Measurements from ENCODE around the gene OBSCN. TPM values are rescaled to one million over a fixed set of nuclear protein-coding genes. Genes with fewer than 3 reads are reported as not detected.

Gene OBSCN
- total and polyA plus RNA-seq, 2 of the 13 experiments (the other 11 are each of a cell fraction or from before 2014, with no cell fraction given) = 0.20 TPM

- TF ChIP-seq HMGXB3 (CRISPR knock-in tag; IDR thresholded peaks at IDR 0.05; ENCODE audit: borderline replicate concordance) = no peak
- no peak for TF ChIP-seq MEIS2 (CRISPR knock-in tag; IDR thresholded peaks at IDR 0.05)
- TF ChIP-seq ZNF432 (CRISPR knock-in tag; IDR thresholded peaks at IDR 0.05; ENCODE audit: borderline replicate concordance) = no peak
Observed at GRCh38 chr1:228274452-228275178, 66.8 kb downstream of the OBSCN start (continued).

GRCh38 chr1:228275179-228275429 lies 67.3 kb downstream of the OBSCN start:
- no TSS peak for BruUV-seq (replicated peaks)
- Histone ChIP-seq H3K4me1 (ENCODE audit: insufficient read depth, low read length) (peaks cover 25% of the 10 kb centered on the region; the same call in 1 of the 2 replicates), H3K4me2 (ENCODE audit: low read depth, low read length) (peak overlapping the region; percentile 60; the same call in 1 of the 2 replicates), H3K27ac (ENCODE audit: extremely low read length, insufficient read depth, low read length) (no peak overlapping the region), H3K36me3 (replicated peaks in 1 of 2; ENCODE audit: control insufficient read depth in 1 of 2, insufficient read depth in 2 of 2, low read length in 2 of 2) (no peaks in the 10 kb centered on the region), H3K9ac (ENCODE audit: insufficient read depth, low read depth, low read length) (no peak overlapping the region), H3K27me3 (ENCODE audit: control insufficient read depth in 1 of 2, insufficient read depth in 2 of 2, low read length in 2 of 2) (peaks cover 14 to 40% of the 10 kb centered on the region in 2 experiments), H3K9me3 (ENCODE audit: low read length) (no peaks in the 10 kb centered on the region), H4K20me1 (ENCODE audit: insufficient read depth, low read length) (no peaks in the 10 kb centered on the region), H3K4me3 (replicated peaks in 1 of 3; ENCODE audit: insufficient read depth in 1 of 3, low read depth in 2 of 3, low read length in 3 of 3) (peak overlapping the region in 1 of 3 experiments; percentile 64; a peak in 1 of 6 replicates), H3K79me2 (ENCODE audit: insufficient read depth, low read length) (no peaks in the 10 kb centered on the region), H2AFZ (ENCODE audit: low read length) (no peak overlapping the region)
- ChIA-PET POLR2A (no interaction called here), CTCF (ENCODE audit: low intra/inter-chr PET ratio, low total read pairs) (no interaction called here)
- ATAC-seq (no peak), DNase-seq (ENCODE audit: low spot score) (no peak), FAIRE-seq (no peak)
- in situ Hi-C loops (cut with HindIII; ENCODE audit: extremely low pct_ligation_motif_present, low pct_unique_long_range_greater_than_20kb) = no loop called here
- WGBS (ENCODE audit: low lambda C conversion rate) = 80% methylated on average over 2 of the region's 8 CpGs
- intact Hi-C loops (cut with micrococcal nuclease; ENCODE audit: unreplicated experiment) = no loop called here
- TF ChIP-seq ARNT (IDR thresholded peaks at IDR 0.05) (no peak), CBFB (CRISPR knock-in tag; IDR thresholded peaks at IDR 0.05) (no peak), ZNF737 (CRISPR knock-in tag; IDR thresholded peaks at IDR 0.05; ENCODE audit: borderline replicate concordance) (no peak), ZHX2 (IDR thresholded peaks at IDR 0.05; ENCODE audit: low read depth) (no peak), ZHX2 (CRISPR knock-in tag; IDR thresholded peaks at IDR 0.05; ENCODE audit: borderline replicate concordance) (no peak), EZH2 (conservative IDR thresholded peaks at IDR 0.05; ENCODE audit: low read depth, low read length) (peak; percentile 59; the same call in 1 of the 2 replicates), ZNF343 (CRISPR knock-in tag; IDR thresholded peaks at IDR 0.05) (no peak), THAP8 (CRISPR knock-in tag; IDR thresholded peaks at IDR 0.05; ENCODE audit: borderline replicate concordance) (no peak), ELF4 (CRISPR knock-in tag; IDR thresholded peaks at IDR 0.05; ENCODE audit: borderline replicate concordance) (no peak)
